HG02623 (cell line): ENCODE results near the gene PGC.

ENCODE experiments used
- ATAC-seq: cut with Tn5 transposase; IDR thresholded peaks from one replicate; pipeline ENCODE4 v1.9.1; 2021; ENCODE audit warnings: moderate library complexity; ENCODE audit not compliant: unreplicated experiment

The PGC gene

GRCh38 chr6:41716516-41717391 is 30.4 kb downstream of the PGC start:
- ATAC-seq: no peak

DNA sequence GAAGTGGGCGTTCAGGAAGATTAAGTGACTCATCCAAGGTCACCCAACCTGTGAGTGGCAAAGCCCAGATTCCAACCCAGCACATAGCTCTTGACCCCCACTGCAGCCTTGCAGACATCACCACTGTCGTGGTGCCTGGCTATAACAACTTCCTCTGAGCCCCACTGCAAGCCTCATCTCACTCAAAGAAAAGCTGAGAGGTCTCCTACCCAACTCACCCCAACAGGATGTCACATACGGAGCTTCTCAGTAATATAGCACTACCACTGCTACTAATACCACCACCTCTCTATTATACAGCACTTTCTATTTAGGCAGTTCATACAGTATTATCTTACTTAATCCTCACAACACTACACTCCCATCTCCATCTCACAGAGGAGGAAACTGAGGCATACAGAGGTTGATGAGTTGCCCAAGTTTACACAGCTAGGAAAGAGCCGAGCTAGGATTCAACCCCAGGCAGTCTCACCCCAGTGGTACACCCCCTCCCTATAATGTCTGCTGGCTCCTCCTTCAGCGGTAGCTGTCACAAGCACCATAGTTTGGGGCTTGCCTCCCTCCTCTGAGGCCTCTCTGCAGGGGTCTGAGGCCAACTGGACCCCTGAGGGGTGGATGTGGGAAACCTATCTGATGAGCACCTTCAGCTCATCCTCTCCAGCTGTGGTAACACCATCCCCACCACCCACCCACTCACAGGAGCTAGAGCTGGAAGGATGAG is 31.2 kb downstream of the PGC start:
- ATAC-seq: no peak

DNA sequence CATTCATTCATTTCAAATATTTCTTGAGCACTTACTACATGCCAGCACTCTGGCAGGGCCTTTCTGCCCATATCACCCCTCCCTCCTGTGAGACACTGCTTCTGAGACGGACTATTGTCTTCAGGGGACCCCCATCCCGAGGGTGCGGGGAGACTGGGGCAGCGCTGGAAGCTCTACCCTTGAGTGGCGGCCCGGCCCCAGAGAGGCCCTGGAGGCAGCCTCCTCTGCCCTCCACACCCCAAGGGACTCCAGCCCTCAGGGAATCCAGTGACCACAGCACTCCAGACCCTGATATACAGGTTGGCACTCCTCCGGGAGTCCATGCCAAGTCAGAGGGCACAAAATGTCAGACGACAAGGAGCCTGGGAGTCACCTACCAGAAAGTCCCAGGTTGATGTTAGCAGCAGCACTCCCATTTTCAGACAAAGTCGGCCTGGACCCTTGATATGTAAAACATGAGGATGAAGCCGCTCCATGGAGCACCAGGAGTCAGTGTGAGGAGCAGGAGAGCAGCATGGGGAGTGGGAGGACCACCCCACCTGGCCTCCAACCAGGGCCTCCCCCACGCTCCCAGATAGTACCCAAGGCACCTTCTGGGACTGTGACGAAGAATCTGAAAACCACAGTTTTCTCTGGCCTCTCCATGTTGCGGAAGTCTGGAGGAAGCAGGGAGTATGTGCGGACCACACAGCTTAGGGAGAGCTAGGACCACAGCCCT is 32.5 kb downstream of the PGC start:
- ATAC-seq: no peak

DNA sequence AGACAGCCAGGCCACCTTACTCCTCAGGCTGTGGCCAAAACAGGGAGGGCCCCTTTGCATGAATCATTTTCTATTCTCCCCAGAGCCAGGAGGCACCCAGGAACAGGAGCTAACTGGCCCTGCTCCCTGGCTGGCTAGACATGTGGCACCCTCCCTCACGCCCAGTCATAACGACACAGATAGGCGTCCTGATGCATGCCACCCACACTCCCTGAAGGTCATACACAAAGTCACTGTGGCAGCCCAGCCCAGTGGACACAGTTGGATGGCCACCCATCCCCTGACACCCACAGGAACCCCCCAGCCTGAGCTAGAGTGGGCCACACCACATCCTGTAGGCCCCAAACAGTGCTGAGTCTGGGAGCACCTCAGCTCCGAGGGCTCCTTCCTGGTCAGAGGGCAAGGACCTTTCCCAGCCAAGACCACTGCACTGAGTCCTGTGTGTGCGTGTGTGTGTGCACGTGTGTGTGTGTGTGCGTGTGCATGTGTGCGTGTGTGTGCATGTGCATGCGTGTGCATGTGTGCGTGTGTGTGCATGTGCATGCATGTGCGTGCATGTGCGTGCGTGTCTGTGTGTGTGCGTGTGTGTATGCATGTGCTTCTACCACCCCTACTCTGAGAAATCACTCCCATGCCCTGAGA is 33.4 kb downstream of the PGC start:
- no peak for ATAC-seq

DNA sequence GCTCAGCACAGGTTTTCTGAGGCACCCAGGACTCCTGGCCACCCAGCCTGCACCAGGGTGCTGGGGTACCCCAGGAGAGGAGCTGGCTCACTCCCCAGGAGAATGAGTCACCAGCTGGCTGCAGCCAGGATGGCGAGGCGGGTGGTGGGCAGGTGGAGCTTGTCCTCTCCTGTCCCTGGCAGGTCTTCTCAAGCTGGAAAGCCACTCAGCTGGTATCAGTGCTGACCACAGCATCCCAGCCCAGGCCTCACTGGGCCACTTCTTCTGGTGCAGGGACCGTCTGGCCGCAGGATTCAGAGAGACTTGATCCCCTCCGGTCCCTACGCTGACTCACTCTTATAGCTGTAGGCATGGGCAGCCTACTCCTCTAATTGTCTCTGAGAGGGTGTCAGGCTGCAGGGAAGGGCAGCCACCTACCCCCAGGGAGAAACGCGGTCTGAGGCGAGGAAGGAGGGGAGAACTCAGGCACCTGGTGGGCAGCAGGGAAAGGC is 34.0 kb downstream of the PGC start:
- no peak for ATAC-seq

DNA sequence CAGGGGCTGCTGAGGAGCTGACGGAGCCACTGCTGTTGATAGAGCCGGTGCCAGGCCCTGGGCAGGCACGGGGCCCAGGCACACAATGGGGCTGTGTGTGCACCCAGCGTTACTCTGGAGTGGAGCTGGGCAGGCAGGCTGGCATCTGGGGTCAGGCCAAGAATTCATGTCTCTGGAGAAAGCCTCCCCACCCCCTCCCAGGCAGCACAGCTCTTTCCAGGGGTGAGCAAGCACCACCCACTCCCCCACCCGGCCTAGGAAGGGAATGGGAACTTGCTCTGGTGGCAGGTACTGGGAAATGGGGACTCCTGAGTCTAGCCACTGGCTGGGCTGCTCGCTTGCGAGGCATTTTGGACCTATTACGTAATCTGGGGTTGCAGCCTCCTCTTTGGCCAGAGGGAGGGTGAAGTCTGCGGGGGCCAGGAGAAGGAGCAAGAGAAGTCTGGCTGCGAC is 34.5 kb downstream of the PGC start:
- ATAC-seq: no peak

DNA sequence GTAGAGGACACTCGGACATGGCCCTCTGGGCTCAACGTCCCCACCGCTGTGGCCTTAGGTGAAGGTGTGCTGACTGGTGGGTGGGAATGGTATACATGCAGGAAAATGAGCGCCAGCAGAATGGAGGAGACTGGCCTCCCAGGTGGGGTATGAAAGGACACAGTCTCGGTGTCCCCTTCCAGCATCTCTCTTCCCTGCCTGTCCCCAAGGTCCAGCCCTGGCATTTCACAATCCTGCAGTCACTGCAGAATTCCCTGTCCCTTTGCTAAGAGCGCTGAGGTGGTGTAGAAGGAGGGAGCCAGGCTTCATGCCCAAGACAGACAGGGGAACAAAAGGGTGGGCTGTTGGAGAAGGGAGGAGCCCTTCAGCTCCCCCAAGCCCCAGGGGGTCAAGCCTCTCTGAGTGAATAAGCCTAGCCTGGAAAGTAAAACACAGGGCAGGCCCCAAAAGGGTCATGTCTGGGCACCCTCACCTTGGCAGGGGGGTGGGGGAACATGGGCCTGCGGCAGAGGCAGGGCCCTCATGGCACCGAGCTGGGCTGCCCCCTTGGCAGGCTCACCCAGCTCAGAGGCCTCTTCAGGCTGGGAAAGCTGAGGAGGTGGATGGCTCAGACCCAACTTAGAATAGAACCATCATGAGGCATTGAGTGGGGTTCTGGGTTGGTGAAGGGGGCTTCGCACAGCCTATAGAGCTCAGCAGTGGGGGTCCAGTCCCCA is 35.7 kb downstream of the PGC start:
- ATAC-seq: no peak

- ATAC-seq: no peak
These were observed 37.8 kb downstream of the PGC start for GRCh38 chr6:41709375-41709774.

- no peak for ATAC-seq
These were observed 38.3 kb downstream of the PGC start for GRCh38 chr6:41708856-41709255.

- ATAC-seq: no peak
These were observed 39.5 kb downstream of the PGC start for GRCh38 chr6:41707565-41708200.

DNA sequence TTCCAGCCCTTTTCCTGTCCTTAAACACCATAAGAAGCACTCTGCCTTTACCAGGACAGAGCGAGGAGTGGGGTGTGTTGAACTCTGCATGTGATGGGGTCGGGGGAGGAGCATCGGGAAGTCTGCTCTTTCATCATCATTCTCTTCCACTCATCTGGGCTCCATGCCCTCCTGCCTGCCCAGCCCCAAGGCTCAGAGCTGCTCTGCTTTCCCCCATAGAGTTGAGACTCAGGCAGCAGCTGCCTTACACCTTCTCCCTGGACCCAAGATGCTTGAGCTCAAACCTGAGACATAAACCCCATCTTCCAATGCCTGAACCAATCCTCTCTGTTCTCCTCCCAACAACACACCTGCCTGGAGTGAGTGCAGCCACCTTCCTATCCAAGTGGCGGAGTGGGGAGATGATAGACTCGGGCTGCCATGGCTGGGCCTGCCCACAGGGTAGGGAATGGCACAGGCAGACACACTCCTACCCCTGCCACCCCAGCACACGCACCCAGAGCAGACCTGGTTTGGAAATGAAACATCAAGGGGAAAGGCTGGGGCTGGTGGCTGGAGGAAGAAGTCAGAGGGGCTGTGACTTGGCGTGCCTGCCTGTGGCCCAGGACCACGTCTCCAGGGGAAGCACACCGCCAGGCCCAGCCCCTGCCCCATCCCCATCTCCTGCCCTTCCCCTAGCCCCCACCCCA is 40.2 kb downstream of the PGC start:
- ATAC-seq: no peak

- peak; percentile 65 for ATAC-seq
These were observed 41.0 kb downstream of the PGC start for GRCh38 chr6:41705996-41706835.

- no peak for ATAC-seq
These were observed 41.7 kb downstream of the PGC start for GRCh38 chr6:41705311-41705995.

- no peak for ATAC-seq
These were observed 42.4 kb downstream of the PGC start for GRCh38 chr6:41704656-41705310.

- no peak for ATAC-seq
These were observed 43.2 kb downstream of the PGC start for GRCh38 chr6:41704028-41704427.

DNA sequence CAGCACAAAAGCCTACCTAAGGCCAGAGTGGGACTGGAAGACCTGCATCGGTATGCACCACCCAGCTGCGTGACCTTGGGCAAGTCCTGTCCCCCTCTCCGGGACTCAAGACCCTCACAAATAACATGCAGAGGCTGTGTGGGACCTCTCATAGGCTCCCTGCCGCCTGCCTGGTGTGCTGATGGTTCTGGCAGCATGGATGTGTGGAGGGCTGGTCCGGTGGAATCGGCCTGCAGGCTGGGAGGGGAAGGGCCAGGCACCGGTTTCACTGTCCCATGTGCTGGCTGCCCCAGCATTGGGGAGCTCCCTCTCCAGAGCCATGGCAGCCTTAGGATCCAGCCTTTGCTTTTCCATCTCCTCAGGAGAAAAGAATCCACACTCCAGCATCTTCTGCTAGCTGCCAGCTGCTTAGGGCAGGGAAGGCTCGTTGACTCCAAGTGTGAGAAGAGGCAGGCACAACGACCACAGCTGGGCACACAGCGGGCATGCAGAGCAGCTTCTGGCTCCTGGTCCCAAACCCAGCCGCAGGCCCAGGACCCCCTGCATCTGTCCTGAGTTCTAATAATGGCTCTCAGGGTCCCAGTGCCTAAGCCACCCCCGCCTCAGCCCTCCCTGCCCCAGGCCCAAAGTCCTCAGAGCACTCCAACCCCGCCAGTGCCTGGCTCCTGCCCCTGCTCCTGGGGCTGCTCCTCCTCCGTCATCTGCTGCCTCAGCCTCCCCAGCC is 44.3 kb downstream of the PGC start:
- ATAC-seq: no peak
